G401 (cell line): Measurements from ENCODE around the gene STIM1. TPM values are rescaled to one million over a fixed set of nuclear protein-coding genes. Genes with fewer than 3 reads are reported as not detected.
A peak's percentile ranks its signal among the peaks of the same experiment; 100 is the strongest.

Experiments used
- DNase-seq: peaks from one replicate; pipeline ENCODE4 v3.0.0-alpha.2; 2015; ENCODE audit warnings: low spot score
- in situ Hi-C: cut with HindIII; loops from 2 replicates; pipeline ENCODE4 v1.10.0; 2016; ENCODE audit warnings: low sequenced_read_pairs, mixed read lengths
- total RNA-seq: library from RNA; depleted of rRNA; stranded (reverse); fragments of >200 nt; shearing (Covaris generic); gene quantifications from 2 replicates; pipeline ENCODE4 v1.2.3, GENCODE V29; 2014

The STIM1 gene
- total RNA-seq, 1 experiment from 2014 or later = 15.4 TPM

- DNase-seq = no peak
- in situ Hi-C loops = no loop called here
These were observed 77.7 kb downstream of the STIM1 start for GRCh38 chr11:3933165-3933628.

DNA sequence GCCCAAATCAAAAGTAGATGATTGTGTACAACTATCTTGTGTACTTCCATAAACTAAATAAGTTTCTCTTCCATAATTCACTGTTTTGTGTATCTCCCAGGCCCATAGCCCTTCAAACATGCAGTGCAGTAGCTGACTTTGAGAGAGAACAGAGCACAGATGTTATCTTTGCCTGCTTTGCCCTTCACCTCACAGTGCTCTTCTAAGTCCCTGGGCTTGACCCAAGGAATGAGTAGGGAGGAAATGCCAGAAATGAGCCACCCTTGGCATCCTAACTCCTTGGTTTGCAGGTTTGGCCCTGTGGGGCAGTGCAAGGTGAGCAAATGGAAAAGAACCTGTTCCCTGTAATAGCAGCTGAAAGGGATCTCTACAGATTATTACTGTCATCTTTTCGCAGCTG, 79.2 kb downstream of the STIM1 start:
- no peak for DNase-seq
- in situ Hi-C loops = no loop called here

GRCh38 chr11:3936517-3936916, 81.1 kb downstream of the STIM1 start:
- DNase-seq = no peak
- in situ Hi-C loops = no loop called here

- no peak for DNase-seq
- in situ Hi-C loops = no loop called here
These were observed 83.7 kb downstream of the STIM1 start for GRCh38 chr11:3939211-3939610.

GRCh38 chr11:3939651-3940190, 84.3 kb downstream of the STIM1 start:
- in situ Hi-C loops = no loop called here
- no peak for DNase-seq

- DNase-seq = no peak
- in situ Hi-C loops = no loop called here
These were observed 86.9 kb downstream of the STIM1 start for GRCh38 chr11:3942160-3942955.

GRCh38 chr11:3942956-3943497, 87.6 kb downstream of the STIM1 start:
- in situ Hi-C loops = no loop called here
- DNase-seq = no peak

DNA sequence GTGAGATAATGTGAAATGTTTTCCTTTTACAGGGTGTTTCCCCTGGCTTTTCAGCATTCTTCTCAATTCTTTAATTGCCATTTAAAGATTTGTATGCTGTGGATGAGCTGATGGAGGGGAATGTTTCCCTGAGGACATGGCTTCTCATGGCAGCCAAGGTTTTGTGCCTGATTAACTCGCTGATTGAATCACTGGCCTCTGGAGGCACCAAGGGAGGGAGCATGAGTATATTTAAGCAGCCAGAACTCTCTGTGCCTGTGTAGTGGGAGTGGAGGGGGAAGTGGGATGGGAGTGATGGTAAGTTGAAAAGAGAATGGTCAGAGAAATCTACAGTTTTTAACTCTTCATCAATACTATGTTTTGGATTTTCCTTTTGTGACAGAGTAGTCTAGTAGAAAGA, 88.7 kb downstream of the STIM1 start:
- in situ Hi-C loops = no loop called here
- DNase-seq = peak; percentile 30

- DNase-seq = no peak
- in situ Hi-C loops = no loop called here
These were observed 91.1 kb downstream of the STIM1 start for GRCh38 chr11:3946455-3947017.

GRCh38 chr11:3947061-3947460, 91.6 kb downstream of the STIM1 start:
- in situ Hi-C loops = no loop called here
- no peak for DNase-seq

DNA sequence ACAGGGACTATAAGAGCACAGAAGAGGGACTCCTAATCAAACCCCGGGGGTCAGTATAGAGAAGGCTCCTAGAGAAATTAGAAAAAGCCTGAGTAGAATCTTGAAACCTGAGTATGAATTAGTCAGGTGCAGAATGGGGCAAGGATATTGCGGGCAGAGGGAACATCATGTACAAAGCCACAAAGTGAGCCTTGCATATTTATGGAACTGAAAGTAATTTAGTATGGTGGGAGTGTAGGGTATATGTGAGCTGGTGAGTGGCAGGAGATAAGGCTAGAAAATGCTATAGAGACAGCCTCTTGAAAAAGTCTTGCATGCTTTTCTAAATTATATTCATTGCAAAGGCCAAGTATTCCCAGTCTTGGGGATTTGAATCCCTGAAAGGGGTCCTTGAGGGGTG, 93.7 kb downstream of the STIM1 start:
- no peak for DNase-seq
- in situ Hi-C loops = no loop called here

DNA sequence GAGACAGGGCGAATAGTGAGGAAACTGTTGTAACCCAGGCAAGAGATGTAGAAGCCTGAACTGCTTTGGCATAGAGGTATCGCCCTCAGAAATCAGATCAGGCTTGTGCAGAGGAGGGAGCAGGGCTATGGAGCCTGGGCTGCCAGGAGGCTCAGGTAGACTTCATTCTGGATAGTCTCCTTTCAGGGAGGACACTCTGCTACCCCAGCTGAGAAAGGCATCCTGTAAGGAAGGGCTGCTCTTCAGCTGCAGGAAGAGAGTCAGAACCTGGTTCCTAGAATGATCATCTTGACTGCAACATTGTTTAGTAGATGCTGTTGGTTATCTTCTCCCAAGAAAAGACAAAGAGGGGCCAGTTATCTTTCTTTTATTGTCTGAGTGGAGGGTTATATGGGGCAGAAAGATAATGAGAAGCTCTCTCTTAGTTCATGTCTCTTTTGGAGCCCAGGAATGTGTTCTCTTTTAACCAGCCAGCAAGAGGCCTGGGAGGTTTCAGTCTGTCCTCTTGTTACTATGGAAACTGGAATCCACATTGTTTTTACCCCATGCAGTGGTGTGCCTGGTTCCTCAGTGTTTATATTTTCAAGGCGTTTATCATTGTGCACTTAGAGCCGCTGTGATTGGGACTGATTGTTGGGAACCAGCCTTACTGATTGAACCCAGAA, 95.7 kb downstream of the STIM1 start:
- in situ Hi-C loops = no loop called here
- no peak for DNase-seq

DNA sequence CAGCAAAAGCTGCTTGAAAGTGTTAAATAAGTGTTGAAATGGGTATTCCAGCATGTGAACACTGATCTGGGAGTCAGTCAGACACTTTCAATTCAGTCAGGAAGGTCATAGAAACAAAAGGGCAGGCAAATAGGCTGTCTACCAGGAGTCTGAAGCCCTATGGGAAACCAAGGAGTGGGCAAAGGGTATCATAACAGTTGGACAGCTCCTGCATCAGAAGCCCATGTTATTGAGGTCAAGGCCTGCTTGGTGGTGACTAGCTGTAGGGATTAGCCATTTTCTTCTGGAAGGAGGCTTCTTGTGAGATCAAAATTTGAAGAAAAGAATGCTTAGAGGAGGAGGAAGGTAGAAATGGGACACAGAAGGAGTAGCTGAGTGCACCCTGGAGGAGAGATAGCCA, 97.3 kb downstream of the STIM1 start:
- in situ Hi-C loops = no loop called here

DNA sequence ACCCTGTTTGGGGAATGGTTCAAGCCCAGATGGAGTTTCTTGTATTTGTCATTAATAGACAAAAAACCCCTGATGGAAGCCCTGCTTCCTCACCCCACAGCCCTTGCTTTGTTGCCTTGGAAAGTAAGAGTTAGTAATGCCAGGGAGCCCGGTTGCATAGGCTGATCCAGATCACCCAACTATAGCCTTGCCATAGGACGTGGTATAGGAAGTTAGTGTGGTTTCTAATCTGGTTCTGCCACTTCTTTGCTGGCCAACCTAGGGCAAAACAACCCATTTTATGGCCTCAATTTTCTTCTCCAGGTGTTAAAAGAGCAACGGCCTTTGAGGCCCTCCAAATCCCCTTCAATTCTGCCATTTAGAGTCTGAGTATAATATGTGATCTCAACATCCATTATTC, 97.9 kb downstream of the STIM1 start:
- in situ Hi-C loops = no loop called here
- no peak for DNase-seq

More for the DNA sequence above, 97.3 kb downstream of the STIM1 start:
- no peak for DNase-seq

DNA sequence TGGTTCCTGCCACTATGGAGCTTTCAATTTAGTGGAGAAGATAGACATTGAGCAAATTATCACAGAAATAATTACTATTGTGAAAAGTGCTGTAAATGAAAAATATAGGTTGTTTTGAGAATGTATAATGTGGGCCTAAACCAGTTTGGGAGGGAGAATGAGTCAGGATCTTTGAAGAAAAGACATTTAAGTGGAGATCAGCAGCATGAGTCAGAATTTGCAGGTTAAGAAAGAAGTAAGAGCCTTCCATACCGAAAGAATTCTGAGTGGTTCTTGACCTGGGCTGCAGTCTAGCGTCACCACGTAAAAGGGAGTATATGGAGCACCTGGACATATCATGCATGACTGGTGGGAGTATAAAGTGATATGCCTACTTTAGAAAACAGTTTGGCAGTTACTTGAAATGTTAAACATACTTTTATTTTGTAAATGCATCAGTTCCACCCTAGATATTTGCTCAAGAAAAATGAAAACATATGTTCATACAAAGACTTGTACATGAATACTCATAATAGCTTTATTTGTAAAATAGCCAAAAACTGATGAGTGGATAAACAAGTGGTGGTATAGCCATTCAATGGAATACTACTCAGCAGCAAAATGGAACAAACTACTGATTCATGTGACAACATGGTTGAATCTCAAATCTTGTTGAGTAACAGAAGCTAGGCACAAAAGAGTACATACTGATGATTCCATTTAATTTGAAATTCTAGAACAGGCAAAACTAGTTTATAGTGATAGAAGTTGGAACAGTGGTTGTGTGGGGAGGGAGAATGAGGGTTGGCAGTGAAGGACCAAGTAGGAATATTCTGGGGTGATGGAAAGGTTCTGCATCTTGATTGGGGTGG, 99.2 kb downstream of the STIM1 start:
- DNase-seq = no peak
- in situ Hi-C loops = no loop called here

GRCh38 chr11:3955299-3955665, 99.8 kb downstream of the STIM1 start:
- in situ Hi-C loops = no loop called here

DNA sequence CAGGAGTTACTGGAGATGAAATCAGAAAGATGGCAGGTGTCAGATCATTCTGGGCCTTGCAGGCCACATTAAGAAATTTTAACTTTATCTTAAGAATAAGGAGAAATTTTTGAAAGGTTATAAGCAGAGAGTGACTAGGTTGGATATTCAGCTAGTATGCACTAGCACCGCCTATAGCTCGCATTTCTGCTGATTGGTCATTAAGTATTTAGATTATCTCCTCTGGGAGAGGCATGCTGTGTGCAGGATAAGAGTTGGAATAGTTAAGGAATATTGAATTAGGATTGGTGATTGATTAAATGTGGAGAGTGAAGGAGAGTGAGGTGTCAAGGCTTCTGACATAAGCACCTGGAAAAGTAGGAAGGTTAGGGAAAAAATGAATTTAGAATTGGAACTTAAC, 100.6 kb downstream of the STIM1 start:
- in situ Hi-C loops = no loop called here
- no peak for DNase-seq

More at GRCh38 chr11:3955299-3955665, 99.8 kb downstream of the STIM1 start:
- no peak for DNase-seq

DNA sequence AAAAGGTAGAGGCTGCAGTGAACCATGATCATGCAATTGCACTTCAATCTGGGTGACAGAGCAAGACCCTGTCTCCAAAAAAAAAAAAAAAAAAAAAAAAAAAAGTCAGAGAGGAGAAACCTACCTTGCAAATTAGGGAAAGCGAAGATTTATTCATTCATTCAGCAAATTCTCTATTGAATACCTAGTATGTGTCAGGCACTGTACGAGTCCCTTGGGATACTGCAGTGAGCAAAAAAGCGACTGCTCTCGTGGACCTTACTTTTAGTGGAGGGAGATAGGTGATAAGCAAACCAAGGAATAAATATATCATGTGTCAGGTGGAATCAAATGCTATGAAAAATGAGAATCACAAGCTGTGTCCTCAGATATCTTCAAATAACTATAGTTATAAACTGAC, 101.3 kb downstream of the STIM1 start:
- no peak for DNase-seq
- in situ Hi-C loops = no loop called here

DNA sequence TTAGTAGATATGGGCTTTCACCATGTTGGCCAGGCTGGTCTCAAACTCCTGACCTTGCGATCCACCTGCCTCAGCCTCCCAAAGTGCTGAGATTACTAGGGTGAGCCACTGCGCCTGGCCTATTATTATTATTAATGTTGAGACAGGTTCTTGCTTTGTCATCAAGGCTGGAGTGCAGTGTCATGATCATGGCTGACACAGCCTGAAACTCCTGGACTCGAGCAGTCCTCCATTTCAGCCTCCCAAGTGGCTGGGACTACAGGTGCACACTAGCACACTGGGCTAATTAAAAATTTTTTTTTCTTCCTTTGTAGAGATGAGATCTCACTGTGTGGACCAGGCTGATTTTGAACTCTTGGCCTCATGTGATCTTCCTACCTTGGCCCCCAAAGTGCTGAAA, 102.0 kb downstream of the STIM1 start:
- no peak for DNase-seq
- in situ Hi-C loops = no loop called here
